Measurements from ENCODE around the gene CEP41.
"Not testable (repeated sequence)": the region's sequence is repeated elsewhere in the genome, so short reads cannot be mapped to it uniquely, and the experiment has no call there.

CEP41 gene

GRCh38 chr7:130454959-130455358, 14.1 kb upstream of the CEP41 start:
- H3K36me3 ChIP-seq (ENCODE audit: control insufficient read depth, low read depth, low read length), result no peaks in the 10 kb centered on the region
- no peaks in the 10 kb centered on the region for H3K4me1 ChIP-seq (ENCODE audit: control insufficient read depth, low read depth, low read length)
- H3K9ac ChIP-seq (ENCODE audit: low read length), result no peak overlapping the region
- H3K4me3 ChIP-seq (ENCODE audit: low read length), result no peak overlapping the region
- H3K27ac ChIP-seq (ENCODE audit: low read length), result no peak overlapping the region
- H3K27me3 ChIP-seq (ENCODE audit: control insufficient read depth, insufficient read depth, low read length), result no peaks in the 10 kb centered on the region
- H3K9me3 ChIP-seq (ENCODE audit: control insufficient read depth, low read depth, low read length), result no peaks in the 10 kb centered on the region

GRCh38 chr7:130452951-130453350, 12.1 kb upstream of the CEP41 start:
- Histone ChIP-seq H3K4me3 (ENCODE audit: low read length) (no peak overlapping the region), H3K36me3 (ENCODE audit: control insufficient read depth, low read depth, low read length) (no peaks in the 10 kb centered on the region), H3K4me1 (ENCODE audit: control insufficient read depth, low read depth, low read length) (no peaks in the 10 kb centered on the region), H3K9me3 (ENCODE audit: control insufficient read depth, low read depth, low read length) (peaks cover 5% of the 10 kb centered on the region), H3K27me3 (ENCODE audit: control insufficient read depth, insufficient read depth, low read length) (no peaks in the 10 kb centered on the region), H3K27ac (ENCODE audit: low read length) (no peak overlapping the region), H3K9ac (ENCODE audit: low read length) (no peak overlapping the region)

- not testable (repeated sequence) for H3K27me3 ChIP-seq (ENCODE audit: control insufficient read depth, insufficient read depth, low read length); H3K4me1 ChIP-seq (ENCODE audit: control insufficient read depth, low read depth, low read length); H3K9ac ChIP-seq (ENCODE audit: low read length); H3K27ac ChIP-seq (ENCODE audit: low read length); H3K4me3 ChIP-seq (ENCODE audit: low read length); H3K36me3 ChIP-seq (ENCODE audit: control insufficient read depth, low read depth, low read length); H3K9me3 ChIP-seq (ENCODE audit: control insufficient read depth, low read depth, low read length)
Measured at GRCh38 chr7:130451344-130451743, 10.5 kb upstream of the CEP41 start.

- no peak overlapping the region for H3K27ac ChIP-seq (ENCODE audit: low read length)
- H3K36me3 ChIP-seq (ENCODE audit: control insufficient read depth, low read depth, low read length), result no peaks in the 10 kb centered on the region
- peaks cover 11% of the 10 kb centered on the region for H3K4me1 ChIP-seq (ENCODE audit: control insufficient read depth, low read depth, low read length)
- H3K9me3 ChIP-seq (ENCODE audit: control insufficient read depth, low read depth, low read length), result peaks cover 5% of the 10 kb centered on the region
- no peak overlapping the region for H3K9ac ChIP-seq (ENCODE audit: low read length)
- no peaks in the 10 kb centered on the region for H3K27me3 ChIP-seq (ENCODE audit: control insufficient read depth, insufficient read depth, low read length)
- H3K4me3 ChIP-seq (ENCODE audit: low read length), result no peak overlapping the region
Measured at GRCh38 chr7:130446259-130446658, 5.4 kb upstream of the CEP41 start.

- no peaks in the 10 kb centered on the region for H3K27me3 ChIP-seq (ENCODE audit: control insufficient read depth, insufficient read depth, low read length)
- H3K36me3 ChIP-seq (ENCODE audit: control insufficient read depth, low read depth, low read length), result no peaks in the 10 kb centered on the region
- peaks cover 5% of the 10 kb centered on the region for H3K9me3 ChIP-seq (ENCODE audit: control insufficient read depth, low read depth, low read length)
- H3K27ac ChIP-seq (ENCODE audit: low read length), result no peak overlapping the region
- no peak overlapping the region for H3K9ac ChIP-seq (ENCODE audit: low read length)
- H3K4me1 ChIP-seq (ENCODE audit: control insufficient read depth, low read depth, low read length), result peaks cover 11% of the 10 kb centered on the region
- no peak overlapping the region for H3K4me3 ChIP-seq (ENCODE audit: low read length)
Measured at GRCh38 chr7:130444751-130445407, 4.1 kb upstream of the CEP41 start.

GRCh38 chr7:130444234-130444633, 3.4 kb upstream of the CEP41 start:
- Histone ChIP-seq H3K9me3 (ENCODE audit: control insufficient read depth, low read depth, low read length) (peaks cover 5% of the 10 kb centered on the region), H3K4me1 (ENCODE audit: control insufficient read depth, low read depth, low read length) (peaks cover 11% of the 10 kb centered on the region), H3K36me3 (ENCODE audit: control insufficient read depth, low read depth, low read length) (no peaks in the 10 kb centered on the region), H3K4me3 (ENCODE audit: low read length) (no peak overlapping the region), H3K9ac (ENCODE audit: low read length) (no peak overlapping the region), H3K27me3 (ENCODE audit: control insufficient read depth, insufficient read depth, low read length) (no peaks in the 10 kb centered on the region), H3K27ac (ENCODE audit: low read length) (no peak overlapping the region)

GRCh38 chr7:130442601-130443000, 1.8 kb upstream of the CEP41 start:
- Histone ChIP-seq H3K4me1 (ENCODE audit: control insufficient read depth, low read depth, low read length) (peaks cover 11% of the 10 kb centered on the region), H3K9ac (ENCODE audit: low read length) (no peak overlapping the region), H3K4me3 (ENCODE audit: low read length) (no peak overlapping the region), H3K36me3 (ENCODE audit: control insufficient read depth, low read depth, low read length) (no peaks in the 10 kb centered on the region), H3K27ac (ENCODE audit: low read length) (no peak overlapping the region), H3K9me3 (ENCODE audit: control insufficient read depth, low read depth, low read length) (no peaks in the 10 kb centered on the region), H3K27me3 (ENCODE audit: control insufficient read depth, insufficient read depth, low read length) (no peaks in the 10 kb centered on the region)

GRCh38 chr7:130441408-130441869, 623 bp upstream of the CEP41 start:
- Histone ChIP-seq H3K27me3 (ENCODE audit: control insufficient read depth, insufficient read depth, low read length) (no peaks in the 10 kb centered on the region), H3K9ac (ENCODE audit: low read length) (peak overlapping the region; percentile 93), H3K4me3 (ENCODE audit: low read length) (peak overlapping the region; percentile 80), H3K9me3 (ENCODE audit: control insufficient read depth, low read depth, low read length) (no peaks in the 10 kb centered on the region), H3K27ac (ENCODE audit: low read length) (peak overlapping the region; percentile 96), H3K36me3 (ENCODE audit: control insufficient read depth, low read depth, low read length) (no peaks in the 10 kb centered on the region), H3K4me1 (ENCODE audit: control insufficient read depth, low read depth, low read length) (peaks cover 11% of the 10 kb centered on the region)

- Histone ChIP-seq H3K9me3 (ENCODE audit: control insufficient read depth, low read depth, low read length) (no peaks in the 10 kb centered on the region), H3K9ac (ENCODE audit: low read length) (no peak overlapping the region), H3K27ac (ENCODE audit: low read length) (no peak overlapping the region), H3K4me3 (ENCODE audit: low read length) (no peak overlapping the region), H3K4me1 (ENCODE audit: control insufficient read depth, low read depth, low read length) (peaks cover under 1% of the 10 kb centered on the region), H3K27me3 (ENCODE audit: control insufficient read depth, insufficient read depth, low read length) (no peaks in the 10 kb centered on the region), H3K36me3 (ENCODE audit: control insufficient read depth, low read depth, low read length) (no peaks in the 10 kb centered on the region)
Measured at GRCh38 chr7:130436253-130436652, 4.6 kb downstream of the CEP41 start.

- no peaks in the 10 kb centered on the region for H3K27me3 ChIP-seq (ENCODE audit: control insufficient read depth, insufficient read depth, low read length)
- H3K4me1 ChIP-seq (ENCODE audit: control insufficient read depth, low read depth, low read length), result no peaks in the 10 kb centered on the region
- H3K4me3 ChIP-seq (ENCODE audit: low read length), result no peak overlapping the region
- no peak overlapping the region for H3K27ac ChIP-seq (ENCODE audit: low read length)
- no peak overlapping the region for H3K9ac ChIP-seq (ENCODE audit: low read length)
- no peaks in the 10 kb centered on the region for H3K36me3 ChIP-seq (ENCODE audit: control insufficient read depth, low read depth, low read length)
- no peaks in the 10 kb centered on the region for H3K9me3 ChIP-seq (ENCODE audit: control insufficient read depth, low read depth, low read length)
Measured at GRCh38 chr7:130435311-130435854, 5.4 kb downstream of the CEP41 start.

- H3K27ac ChIP-seq (ENCODE audit: low read length), result no peak overlapping the region
- H3K9me3 ChIP-seq (ENCODE audit: control insufficient read depth, low read depth, low read length), result no peaks in the 10 kb centered on the region
- H3K4me1 ChIP-seq (ENCODE audit: control insufficient read depth, low read depth, low read length), result peaks cover 6% of the 10 kb centered on the region
- H3K9ac ChIP-seq (ENCODE audit: low read length), result no peak overlapping the region
- no peaks in the 10 kb centered on the region for H3K36me3 ChIP-seq (ENCODE audit: control insufficient read depth, low read depth, low read length)
- H3K4me3 ChIP-seq (ENCODE audit: low read length), result no peak overlapping the region
- no peaks in the 10 kb centered on the region for H3K27me3 ChIP-seq (ENCODE audit: control insufficient read depth, insufficient read depth, low read length)
Measured at GRCh38 chr7:130433301-130433700, 7.5 kb downstream of the CEP41 start.

GRCh38 chr7:130432886-130433285, 7.9 kb downstream of the CEP41 start:
- no peaks in the 10 kb centered on the region for H3K27me3 ChIP-seq (ENCODE audit: control insufficient read depth, insufficient read depth, low read length)
- no peaks in the 10 kb centered on the region for H3K36me3 ChIP-seq (ENCODE audit: control insufficient read depth, low read depth, low read length)
- no peaks in the 10 kb centered on the region for H3K9me3 ChIP-seq (ENCODE audit: control insufficient read depth, low read depth, low read length)
- H3K4me3 ChIP-seq (ENCODE audit: low read length), result no peak overlapping the region
- H3K4me1 ChIP-seq (ENCODE audit: control insufficient read depth, low read depth, low read length), result peaks cover 6% of the 10 kb centered on the region
- H3K27ac ChIP-seq (ENCODE audit: low read length), result no peak overlapping the region
- H3K9ac ChIP-seq (ENCODE audit: low read length), result no peak overlapping the region
